Lower leg skin (tissue), 3 donors: Measurements from ENCODE around the gene JUND.

ENCODE experiments used
- POLR2A ChIP-seq, 2 donors: fragments of 450-650 bp; IDR thresholded peaks; one replicate each; pipeline ENCODE4 v1.6.1; 2016 to 2017; ENCODE audit warnings: antibody characterized with exemption in 2 of 2, mild to moderate bottlenecking in 1 of 2, moderate library complexity in 1 of 2
- TF ChIP-seq, protein P1 (sequence below), 3 donors: fragments of 450-650 bp; IDR thresholded peaks; one replicate each; pipeline ENCODE4 v1.5.1; 2016; ENCODE audit warnings: antibody characterized with exemption in 3 of 3, mild to moderate bottlenecking in 3 of 3, moderate library complexity in 2 of 3

DNA sequence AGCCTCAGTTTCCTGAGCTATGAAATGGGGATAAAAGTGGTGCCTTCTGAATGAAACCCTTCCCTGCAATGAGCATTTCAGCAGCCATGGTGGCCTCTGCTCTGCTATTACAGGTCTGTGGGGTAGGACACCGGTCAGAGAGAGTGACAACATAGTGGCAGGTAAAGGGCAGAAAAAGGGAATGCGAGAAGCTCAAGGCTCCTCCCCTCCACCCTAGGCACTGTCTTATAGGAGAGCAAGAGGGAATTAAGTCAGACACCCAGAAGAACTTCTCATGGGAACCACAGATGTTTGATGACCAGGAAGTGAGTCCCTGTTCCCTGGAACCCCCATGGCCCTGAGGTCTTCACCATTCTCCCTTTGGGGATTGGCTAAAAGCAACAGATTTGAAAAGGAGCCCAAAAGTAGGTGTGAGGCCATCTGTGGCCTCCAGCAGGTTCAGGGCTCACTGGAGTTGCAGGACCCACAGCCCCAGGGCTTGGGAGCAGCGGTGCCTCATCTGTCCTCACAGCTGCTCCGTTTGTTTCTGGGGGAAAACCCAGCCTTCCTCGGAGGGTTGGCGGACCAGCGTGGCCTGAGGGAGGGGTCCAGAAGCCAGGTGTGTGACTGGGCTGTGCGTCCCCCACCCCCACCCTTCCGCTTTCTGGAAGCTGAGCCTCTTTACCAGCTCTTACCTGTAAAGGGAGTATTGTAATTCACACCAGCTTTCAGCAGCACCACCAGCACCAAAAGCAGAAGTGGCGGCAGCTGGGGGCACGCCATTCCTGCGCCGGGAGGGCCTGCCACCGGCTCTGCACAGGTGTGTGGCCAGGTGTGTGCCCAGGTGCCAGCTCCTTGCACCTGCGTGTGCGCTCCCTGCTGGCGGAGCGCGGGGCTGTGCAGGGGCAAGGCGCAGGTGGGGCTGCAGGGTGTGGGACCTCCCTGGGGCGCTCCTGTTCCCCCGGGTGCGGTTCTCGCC lies 26.6 kb downstream of the JUND start:
- TF ChIP-seq POLR2A (IDR thresholded peaks at IDR 0.05): no peak
- TF ChIP-seq, protein P1, sequence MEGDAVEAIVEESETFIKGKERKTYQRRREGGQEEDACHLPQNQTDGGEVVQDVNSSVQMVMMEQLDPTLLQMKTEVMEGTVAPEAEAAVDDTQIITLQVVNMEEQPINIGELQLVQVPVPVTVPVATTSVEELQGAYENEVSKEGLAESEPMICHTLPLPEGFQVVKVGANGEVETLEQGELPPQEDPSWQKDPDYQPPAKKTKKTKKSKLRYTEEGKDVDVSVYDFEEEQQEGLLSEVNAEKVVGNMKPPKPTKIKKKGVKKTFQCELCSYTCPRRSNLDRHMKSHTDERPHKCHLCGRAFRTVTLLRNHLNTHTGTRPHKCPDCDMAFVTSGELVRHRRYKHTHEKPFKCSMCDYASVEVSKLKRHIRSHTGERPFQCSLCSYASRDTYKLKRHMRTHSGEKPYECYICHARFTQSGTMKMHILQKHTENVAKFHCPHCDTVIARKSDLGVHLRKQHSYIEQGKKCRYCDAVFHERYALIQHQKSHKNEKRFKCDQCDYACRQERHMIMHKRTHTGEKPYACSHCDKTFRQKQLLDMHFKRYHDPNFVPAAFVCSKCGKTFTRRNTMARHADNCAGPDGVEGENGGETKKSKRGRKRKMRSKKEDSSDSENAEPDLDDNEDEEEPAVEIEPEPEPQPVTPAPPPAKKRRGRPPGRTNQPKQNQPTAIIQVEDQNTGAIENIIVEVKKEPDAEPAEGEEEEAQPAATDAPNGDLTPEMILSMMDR (IDR thresholded peaks at IDR 0.05): no peak
